ENCODE data around the gene B3GALT6. TPM values are rescaled to one million over a fixed set of nuclear protein-coding genes. Genes with fewer than 3 reads are reported as not detected.

The B3GALT6 gene
- total and polyA plus RNA-seq, 2 experiments from 2014 or later = 6.5 to 52.5 TPM

DNA sequence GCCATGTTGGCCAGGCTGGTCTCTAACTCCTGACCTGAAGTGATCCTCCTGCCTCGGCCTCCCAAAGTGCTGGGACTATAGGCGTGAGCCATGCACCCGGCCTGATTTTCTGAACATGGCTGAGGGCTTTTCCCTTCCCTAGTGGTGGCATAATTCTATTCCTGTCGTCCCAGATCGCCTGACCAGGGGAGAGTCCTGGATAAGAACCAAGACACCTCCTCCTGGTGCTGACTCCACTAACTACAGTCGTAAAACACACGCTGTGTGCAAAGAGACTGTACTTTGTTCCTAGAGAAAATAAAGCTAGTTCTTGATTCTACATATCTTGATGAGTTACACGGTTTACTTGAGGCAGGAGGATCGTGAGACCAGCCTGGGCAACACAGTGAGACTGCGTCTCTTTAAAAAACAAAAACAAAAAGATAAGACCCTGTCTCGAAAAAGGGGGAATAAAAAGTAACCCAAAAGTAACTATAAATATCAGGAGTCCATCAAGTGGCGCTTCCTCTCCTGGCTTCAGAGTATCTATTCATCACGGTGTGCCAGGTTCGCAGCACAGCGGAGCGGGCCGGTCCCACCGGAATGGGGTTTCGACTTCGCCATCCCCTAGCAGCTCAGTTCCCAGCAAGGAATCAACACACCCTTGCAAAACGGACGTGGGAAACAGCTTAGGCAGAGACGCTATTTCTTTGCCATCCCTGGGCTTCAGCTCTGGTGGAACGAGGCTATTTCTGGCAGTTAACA lies 1.2 kb upstream of the B3GALT6 start:
- no peaks in the 10 kb centered on the region for H4K20me1 ChIP-seq (ENCODE audit: insufficient read depth)
- peak overlapping the region; percentile 80 for H3K27ac ChIP-seq

DNA sequence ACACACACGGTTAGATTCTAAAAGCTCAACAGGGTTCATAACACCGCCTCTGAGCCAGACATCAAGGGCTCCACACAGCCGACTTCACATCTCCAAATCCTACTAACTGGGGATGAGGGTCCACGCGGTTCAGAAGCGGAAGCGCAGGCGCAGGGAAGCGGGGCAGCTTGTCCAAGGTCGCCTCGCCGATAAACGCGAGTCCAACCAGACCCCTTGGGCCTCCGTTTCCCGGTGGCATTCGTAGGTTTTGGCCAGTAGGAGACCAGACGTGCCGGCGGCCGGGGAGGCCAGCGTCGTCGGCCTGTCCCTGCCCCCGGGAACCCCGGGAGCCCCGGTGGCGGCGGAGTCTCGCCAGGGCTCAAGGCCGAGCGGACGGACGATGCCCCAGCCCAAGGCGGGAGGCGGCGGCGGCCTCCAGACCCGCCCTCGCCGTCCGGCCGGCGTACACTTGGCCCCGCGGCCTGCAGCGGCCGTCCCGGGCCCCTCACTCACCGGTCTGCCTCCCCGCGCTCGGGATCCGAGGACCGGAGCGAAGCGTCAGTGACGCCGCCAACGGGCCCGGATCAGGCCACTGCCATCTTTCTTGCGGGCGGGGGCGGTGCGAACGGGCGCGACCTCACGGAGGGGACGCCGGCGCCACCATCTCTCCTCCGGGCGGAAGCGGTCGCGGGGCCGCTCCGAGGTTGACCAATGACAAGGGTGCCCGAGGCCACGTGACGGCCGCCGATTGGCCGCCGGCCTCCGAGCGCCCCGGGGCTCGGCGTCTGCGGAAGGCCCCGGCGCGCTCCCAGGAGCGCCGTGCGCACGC lies 433 bp upstream of the B3GALT6 start, which contains the start of gene SDF4:
Gene SDF4, minus strand, starts transcription at position 602 of the 808 bp plus-strand sequence. CDS start 3,229 bp downstream, outside the sequence.
- Histone ChIP-seq H4K20me1 (ENCODE audit: insufficient read depth) (no peaks in the 10 kb centered on the region), H2AFZ (peak within 1 kb of the TSS; percentile 72), H3F3A (ENCODE audit: insufficient read depth) (peaks cover 12% of the 10 kb centered on the region), H3K27ac (peak within 1 kb of the TSS; percentile 80), H3K4me2 (ENCODE audit: unreplicated experiment) (peak within 1 kb of the TSS; percentile 93), H3K4me3 (peak within 1 kb of the TSS; percentile 96), H3K4me1 (ENCODE audit: insufficient read depth) (peaks cover 13% of the 10 kb centered on the region), H3K27me3 (replicated peaks; ENCODE audit: insufficient read depth) (no peaks in the 10 kb centered on the region), H3K9me3 (ENCODE audit: low read depth) (no peaks in the 10 kb centered on the region), H3K9me2 (ENCODE audit: insufficient read depth) (no peaks in the 10 kb centered on the region), H3K79me2 (ENCODE audit: insufficient read depth) (peaks cover 71% of the 10 kb centered on the region), H3K9ac (peak within 1 kb of the TSS; percentile 92), H3K36me3 (ENCODE audit: low read depth) (no peaks in the 10 kb centered on the region; the same call in 1 of the 2 replicates)
- peak; percentile 99 for DNase-seq
- in situ Hi-C loops (cut with MboI) = no loop called here
- 1 to 2% methylated on average over 58 of the region's 99 CpGs for WGBS, 2 experiments (ENCODE audit: low coverage in 1 of 2, low lambda C conversion rate in 2 of 2, missing lambda C conversion rate in 2 of 2)
- no peak for TF ChIP-seq EZH2 (IDR thresholded peaks at IDR 0.05; ENCODE audit: insufficient read depth, poor library complexity, severe bottlenecking)
- no peak for TF ChIP-seq EZH2phosphoT487 (IDR thresholded peaks at IDR 0.05; ENCODE audit: insufficient read depth, low read depth)

More for the DNA sequence above, 1.2 kb upstream of the B3GALT6 start:
- H3K79me2 ChIP-seq (ENCODE audit: insufficient read depth) = peaks cover 78% of the 10 kb centered on the region
- peaks cover 12% of the 10 kb centered on the region for H3F3A ChIP-seq (ENCODE audit: insufficient read depth)
- peak; percentile 90 for DNase-seq
- in situ Hi-C loops (cut with MboI) = no loop called here
- H3K9me2 ChIP-seq (ENCODE audit: insufficient read depth) = no peaks in the 10 kb centered on the region
- no peaks in the 10 kb centered on the region for H3K27me3 ChIP-seq (replicated peaks; ENCODE audit: insufficient read depth)
- peaks cover 13% of the 10 kb centered on the region for H3K4me1 ChIP-seq (ENCODE audit: insufficient read depth)
- peak overlapping the region; percentile 96 for H3K4me3 ChIP-seq
- H3K36me3 ChIP-seq (ENCODE audit: low read depth) = no peaks in the 10 kb centered on the region; the same call in 1 of the 2 replicates
- no peaks in the 10 kb centered on the region for H3K9me3 ChIP-seq (ENCODE audit: low read depth)
- H3K9ac ChIP-seq = peak overlapping the region; percentile 92
- peak overlapping the region; percentile 72 for H2AFZ ChIP-seq
- 8 to 9% methylated on average over 24 of the region's 24 CpGs for WGBS, 2 experiments (ENCODE audit: low coverage in 1 of 2, low lambda C conversion rate in 2 of 2, missing lambda C conversion rate in 2 of 2)
- H3K4me2 ChIP-seq (ENCODE audit: unreplicated experiment) = peak overlapping the region; percentile 93
- TF ChIP-seq EZH2phosphoT487 (IDR thresholded peaks at IDR 0.05; ENCODE audit: insufficient read depth, low read depth) (no peak), EZH2 (IDR thresholded peaks at IDR 0.05; ENCODE audit: insufficient read depth, poor library complexity, severe bottlenecking) (no peak)

DNA sequence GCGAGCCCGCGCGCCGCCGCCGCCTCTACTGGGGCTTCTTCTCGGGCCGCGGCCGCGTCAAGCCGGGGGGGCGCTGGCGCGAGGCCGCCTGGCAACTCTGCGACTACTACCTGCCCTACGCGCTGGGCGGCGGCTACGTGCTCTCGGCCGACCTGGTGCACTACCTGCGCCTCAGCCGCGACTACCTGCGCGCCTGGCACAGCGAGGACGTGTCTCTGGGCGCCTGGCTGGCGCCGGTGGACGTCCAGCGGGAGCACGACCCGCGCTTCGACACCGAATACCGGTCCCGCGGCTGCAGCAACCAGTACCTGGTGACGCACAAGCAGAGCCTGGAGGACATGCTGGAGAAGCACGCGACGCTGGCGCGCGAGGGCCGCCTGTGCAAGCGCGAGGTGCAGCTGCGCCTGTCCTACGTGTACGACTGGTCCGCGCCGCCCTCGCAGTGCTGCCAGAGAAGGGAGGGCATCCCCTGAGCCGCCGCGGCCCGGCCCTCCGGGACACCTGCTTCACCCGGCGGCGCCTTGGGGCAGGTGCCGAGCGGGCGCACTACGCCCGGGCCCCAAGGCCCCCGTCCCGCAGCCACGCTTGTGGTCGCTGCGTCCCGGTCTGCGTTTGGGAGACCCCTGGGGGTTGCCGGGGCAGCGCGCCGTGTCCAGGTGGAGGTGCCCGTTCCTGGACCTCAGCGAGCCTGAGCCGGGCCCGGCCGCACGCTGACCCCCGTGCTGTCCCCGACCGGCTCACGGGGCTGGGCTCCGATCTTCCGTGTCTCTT lies 944 bp downstream of the B3GALT6 start:
- Histone ChIP-seq H3K9me2 (ENCODE audit: insufficient read depth) (no peaks in the 10 kb centered on the region), H3K4me2 (ENCODE audit: unreplicated experiment) (no peak overlapping the region), H3K27me3 (replicated peaks; ENCODE audit: insufficient read depth) (no peaks in the 10 kb centered on the region), H3K9ac (peak overlapping the region; percentile 43; the same call in 1 of the 2 replicates), H3F3A (ENCODE audit: insufficient read depth) (peaks cover 12% of the 10 kb centered on the region), H3K9me3 (ENCODE audit: low read depth) (no peaks in the 10 kb centered on the region), H3K79me2 (ENCODE audit: insufficient read depth) (peaks cover 57% of the 10 kb centered on the region), H3K4me1 (ENCODE audit: insufficient read depth) (peaks cover 13% of the 10 kb centered on the region), H3K27ac (no peak overlapping the region), H2AFZ (peak overlapping the region; percentile 60; the same call in 1 of the 2 replicates), H3K36me3 (ENCODE audit: low read depth) (no peaks in the 10 kb centered on the region; the same call in 1 of the 2 replicates), H4K20me1 (ENCODE audit: insufficient read depth) (no peaks in the 10 kb centered on the region), H3K4me3 (peak overlapping the region; percentile 59)
- WGBS, 2 experiments (ENCODE audit: low coverage in 1 of 2, low lambda C conversion rate in 2 of 2, missing lambda C conversion rate in 2 of 2) = 82 to 86% methylated on average over 79 to 92 of the region's 98 CpGs
- in situ Hi-C loops (cut with MboI) = no loop called here
- no peak for DNase-seq
- TF ChIP-seq EZH2phosphoT487 (IDR thresholded peaks at IDR 0.05; ENCODE audit: insufficient read depth, low read depth) = no peak
- TF ChIP-seq EZH2 (IDR thresholded peaks at IDR 0.05; ENCODE audit: insufficient read depth, poor library complexity, severe bottlenecking) = no peak

DNA sequence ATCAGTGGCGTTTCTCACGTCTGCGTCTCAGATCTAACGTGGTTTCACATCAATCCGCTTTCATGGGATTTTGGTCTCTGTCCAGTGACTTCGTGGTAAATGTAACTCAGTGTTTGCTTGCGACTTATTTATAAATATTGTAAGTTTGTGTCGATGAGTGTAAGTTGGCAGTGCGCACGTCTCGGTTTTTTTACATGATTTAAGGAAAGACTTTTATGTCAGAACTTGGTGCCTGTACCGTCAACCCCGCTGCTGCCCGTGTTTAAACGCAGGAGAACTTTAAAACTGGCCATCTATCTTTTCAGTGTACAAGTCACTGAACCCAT lies 1.5 kb downstream of the B3GALT6 start:
- Histone ChIP-seq H2AFZ (no peak overlapping the region), H3K4me1 (ENCODE audit: insufficient read depth) (peaks cover 13% of the 10 kb centered on the region), H3F3A (ENCODE audit: insufficient read depth) (peaks cover 12% of the 10 kb centered on the region), H3K36me3 (ENCODE audit: low read depth) (no peaks in the 10 kb centered on the region), H3K27me3 (replicated peaks; ENCODE audit: insufficient read depth) (no peaks in the 10 kb centered on the region), H3K79me2 (ENCODE audit: insufficient read depth) (peaks cover 51% of the 10 kb centered on the region), H3K9ac (no peak overlapping the region), H3K4me3 (no peak overlapping the region), H3K9me2 (ENCODE audit: insufficient read depth) (no peaks in the 10 kb centered on the region), H3K27ac (no peak overlapping the region), H4K20me1 (ENCODE audit: insufficient read depth) (no peaks in the 10 kb centered on the region), H3K4me2 (ENCODE audit: unreplicated experiment) (no peak overlapping the region), H3K9me3 (ENCODE audit: low read depth) (no peaks in the 10 kb centered on the region)
- DNase-seq = no peak
- in situ Hi-C loops (cut with MboI) = no loop called here
- TF ChIP-seq EZH2phosphoT487 (IDR thresholded peaks at IDR 0.05; ENCODE audit: insufficient read depth, low read depth) (no peak), EZH2 (IDR thresholded peaks at IDR 0.05; ENCODE audit: insufficient read depth, poor library complexity, severe bottlenecking) (no peak)
- 97 to 98% methylated on average over 15 of the region's 15 CpGs for WGBS, 2 experiments (ENCODE audit: low coverage in 1 of 2, low lambda C conversion rate in 2 of 2, missing lambda C conversion rate in 2 of 2)
